CD4-positive, alpha-beta T cell treated with Interleukin-15 for 4 hours (primary cell): ENCODE measurements around the gene RPS2.

Experiments
- DNase-seq: peaks from one replicate; pipeline ENCODE4 v3.0.0-alpha.2; 2020; ENCODE audit warnings: low spot score

RPS2 gene

DNA sequence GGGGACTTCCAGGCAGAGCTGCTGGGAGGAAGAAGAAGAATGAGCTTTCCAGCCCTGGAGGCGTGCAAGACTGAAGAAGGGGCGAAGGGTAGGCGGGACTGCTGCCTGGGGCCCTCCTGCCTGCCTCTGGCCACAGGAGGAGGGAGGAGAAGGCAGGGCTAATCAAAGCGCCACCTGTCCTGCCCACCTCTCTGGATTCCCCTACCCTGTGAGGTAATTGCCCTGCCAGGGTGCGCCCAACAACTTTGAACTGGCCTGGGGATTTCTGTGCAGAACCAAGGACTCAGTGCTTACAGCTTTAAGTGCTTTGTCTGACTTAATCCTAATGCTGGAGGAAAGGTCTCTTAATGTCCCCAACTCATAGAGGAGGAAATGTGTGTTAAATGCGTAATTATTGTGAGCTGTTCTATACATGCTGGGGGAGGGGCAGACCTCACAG is 16.8 kb upstream of the RPS2 start, which contains the start of gene NOXO1:
Gene NOXO1 (minus strand): TSS at position 72 of the 439 bp plus-strand sequence. CDS start 290 bp downstream, outside the sequence.
- DNase-seq: no peak

DNA sequence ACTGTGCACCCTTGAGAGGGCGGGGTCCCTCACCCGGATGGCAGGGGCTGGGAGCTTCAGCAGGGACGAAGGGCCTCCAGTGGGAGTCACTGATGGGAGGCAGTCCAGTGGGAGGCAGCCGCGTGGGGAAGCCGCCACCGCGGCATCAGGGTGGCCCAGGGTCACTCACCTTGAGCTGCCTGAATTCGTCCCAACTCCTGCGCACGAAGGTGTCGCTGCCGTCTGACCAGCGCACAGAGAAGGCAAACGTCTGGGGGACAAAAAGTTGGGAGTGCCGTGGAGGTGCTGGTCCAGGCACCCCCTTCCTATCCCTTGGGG is 16.1 kb upstream of the RPS2 start:
- DNase-seq: no peak

DNA sequence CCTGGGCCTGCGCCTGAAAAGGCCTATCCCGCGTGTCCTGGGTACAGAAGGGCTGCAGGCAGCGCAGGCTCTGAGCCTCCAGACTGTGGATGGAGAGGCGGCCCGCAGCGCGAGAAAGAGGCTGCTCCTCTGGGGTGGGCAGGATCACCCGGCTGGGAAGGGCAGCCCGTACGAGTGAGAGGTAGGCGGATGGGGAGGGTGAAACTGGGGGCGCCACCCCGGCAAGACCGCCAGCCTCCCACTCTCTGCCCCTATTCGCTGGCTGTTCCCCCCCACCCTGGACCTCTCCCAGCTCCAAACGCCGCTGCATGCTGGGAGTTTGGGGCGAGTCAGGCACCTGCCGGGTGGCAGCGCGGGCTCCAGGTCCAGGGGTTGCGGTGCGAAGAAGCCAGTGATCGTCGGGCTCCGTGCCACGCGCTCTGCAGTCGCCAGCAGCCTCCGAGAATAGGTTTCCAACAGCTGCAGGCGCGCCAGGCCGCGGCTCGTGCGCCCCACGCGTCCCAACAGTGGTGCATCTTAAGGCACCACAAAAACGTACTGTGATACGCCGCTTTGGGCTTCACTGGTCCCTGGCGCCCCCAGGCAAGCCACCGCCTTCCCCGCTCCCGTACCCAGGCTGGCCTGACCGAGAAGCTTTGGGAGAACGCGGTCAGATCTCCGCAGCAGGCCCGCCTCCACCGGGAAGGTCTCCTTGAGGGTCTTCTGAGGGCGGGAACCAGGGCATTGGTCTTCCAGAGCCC is 15.6 kb upstream of the RPS2 start:
- DNase-seq: no peak

DNA sequence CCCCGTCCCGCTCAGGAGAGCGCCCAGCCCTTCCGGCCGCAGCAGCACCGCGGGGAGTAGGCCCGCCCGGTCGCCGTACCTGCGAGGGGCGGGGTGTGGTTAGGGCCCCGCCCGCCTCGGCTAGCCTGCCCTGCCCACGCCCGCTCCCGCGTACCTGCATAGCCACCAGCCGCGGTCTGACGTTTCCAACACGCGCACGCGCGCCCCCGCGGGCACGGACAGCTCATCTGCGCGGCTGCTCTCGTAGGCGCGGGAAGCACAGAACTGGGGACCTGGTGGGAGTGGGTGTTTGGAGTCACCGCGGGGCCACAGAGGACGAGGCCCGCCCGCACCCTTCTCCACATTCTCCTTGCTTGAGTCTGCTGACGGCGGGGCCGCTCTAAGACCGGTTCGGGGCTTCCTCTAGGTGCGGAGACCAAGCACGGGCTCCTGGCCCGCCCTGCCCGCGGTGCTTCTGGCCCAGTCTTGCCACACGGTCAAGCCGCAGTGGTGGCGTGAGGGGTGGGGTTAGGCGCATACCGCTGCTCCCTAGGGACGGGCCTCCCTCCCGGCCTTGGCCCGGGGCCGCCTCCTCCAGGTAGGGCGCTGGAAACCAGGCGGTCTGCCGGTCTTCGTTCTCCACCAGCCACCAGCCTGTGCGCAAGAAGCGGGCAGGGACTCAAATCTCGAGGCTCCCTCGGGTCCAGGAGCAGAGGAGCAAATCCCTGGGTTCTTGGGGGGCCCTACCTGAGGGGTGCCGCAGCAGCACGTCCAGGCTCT is 14.8 kb upstream of the RPS2 start:
- no peak for DNase-seq

DNA sequence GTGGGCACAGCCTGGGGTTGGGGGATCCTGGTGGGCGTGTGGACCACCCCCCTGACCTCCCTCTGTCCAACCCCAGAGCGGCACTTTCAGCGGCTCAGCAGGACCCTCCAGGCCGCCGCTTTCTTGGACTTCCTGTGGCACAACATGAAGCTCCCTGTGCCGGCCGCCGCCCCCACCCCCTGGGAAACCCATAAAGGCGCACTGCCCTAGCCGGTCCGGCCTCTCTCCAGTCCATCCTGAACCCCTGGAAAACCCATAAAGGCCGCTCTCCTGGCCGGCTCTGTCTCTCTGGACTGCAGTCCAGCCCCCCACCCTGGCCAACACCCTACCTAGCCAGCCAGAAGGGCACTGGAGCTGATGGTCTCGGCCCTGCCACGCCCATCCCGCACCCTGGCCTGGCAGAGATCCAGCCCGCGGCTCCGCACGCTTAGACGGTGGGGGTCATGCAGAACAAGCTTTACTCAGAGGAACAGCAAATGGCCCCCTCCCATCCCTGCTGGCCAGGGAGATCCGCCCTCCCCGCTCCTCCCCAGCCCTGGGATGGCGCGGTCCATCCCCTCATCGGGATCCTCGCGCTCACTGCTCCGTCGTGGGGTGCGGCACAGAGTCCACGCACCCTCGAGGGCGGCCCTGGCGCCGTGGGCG is 14.0 kb upstream of the RPS2 start:
- no peak for DNase-seq

DNA sequence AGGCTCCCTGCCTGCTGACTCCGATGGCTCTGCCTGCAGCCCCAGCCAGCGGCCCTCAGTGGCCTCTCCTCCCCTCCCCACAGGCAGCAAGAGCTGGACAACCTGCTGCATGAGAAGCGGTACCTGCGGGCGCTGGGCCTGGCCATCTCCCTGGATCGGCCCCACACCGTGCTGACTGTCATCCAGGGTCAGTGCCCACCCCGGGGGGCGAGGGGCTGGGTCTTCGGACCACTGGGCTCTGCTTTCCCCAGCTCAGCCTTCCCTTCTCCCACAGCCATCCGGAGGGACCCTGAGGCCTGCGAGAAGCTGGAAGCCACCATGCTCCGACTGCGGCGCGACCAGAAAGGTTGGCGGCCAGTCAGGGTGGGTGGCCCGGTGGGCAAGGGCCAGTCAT is 13.2 kb upstream of the RPS2 start:
- DNase-seq: no peak

DNA sequence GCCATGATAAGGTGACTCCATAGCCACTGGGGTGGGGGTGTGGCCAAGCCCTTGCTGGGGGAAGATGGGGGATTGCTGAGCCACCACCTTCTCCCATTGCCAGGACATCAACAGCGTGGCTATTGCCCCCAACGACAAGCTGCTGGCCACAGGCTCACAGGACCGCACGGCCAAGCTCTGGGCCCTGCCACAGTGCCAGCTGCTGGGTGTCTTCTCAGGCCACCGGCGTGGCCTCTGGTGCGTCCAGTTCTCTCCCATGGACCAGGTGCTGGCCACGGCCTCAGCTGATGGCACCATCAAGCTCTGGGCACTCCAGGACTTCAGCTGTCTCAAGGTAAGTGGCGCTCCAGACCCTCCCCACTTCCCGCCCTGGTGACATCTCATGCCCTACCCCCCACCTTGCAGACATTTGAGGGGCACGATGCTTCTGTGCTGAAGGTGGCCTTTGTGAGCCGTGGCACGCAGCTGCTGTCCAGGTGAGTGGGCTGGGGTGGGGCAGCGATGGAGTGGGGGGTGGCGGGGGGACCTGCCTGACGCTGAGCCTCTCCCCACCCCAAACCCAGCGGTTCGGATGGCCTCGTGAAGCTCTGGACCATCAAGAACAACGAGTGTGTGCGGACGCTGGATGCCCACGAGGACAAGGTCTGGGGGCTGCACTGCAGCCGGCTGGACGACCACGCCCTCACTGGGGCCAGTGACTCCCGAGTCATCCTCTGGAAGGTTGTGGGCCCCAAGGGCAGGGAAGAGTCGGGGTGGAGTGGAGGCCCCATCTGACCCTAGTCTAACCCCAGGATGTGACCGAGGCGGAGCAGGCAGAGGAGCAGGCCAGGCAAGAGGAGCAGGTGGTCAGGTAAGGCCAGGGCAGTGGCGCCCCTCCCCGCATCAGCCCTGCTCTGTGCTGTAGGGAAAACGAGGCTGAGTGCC is 12.6 kb upstream of the RPS2 start:
- DNase-seq: no peak

DNA sequence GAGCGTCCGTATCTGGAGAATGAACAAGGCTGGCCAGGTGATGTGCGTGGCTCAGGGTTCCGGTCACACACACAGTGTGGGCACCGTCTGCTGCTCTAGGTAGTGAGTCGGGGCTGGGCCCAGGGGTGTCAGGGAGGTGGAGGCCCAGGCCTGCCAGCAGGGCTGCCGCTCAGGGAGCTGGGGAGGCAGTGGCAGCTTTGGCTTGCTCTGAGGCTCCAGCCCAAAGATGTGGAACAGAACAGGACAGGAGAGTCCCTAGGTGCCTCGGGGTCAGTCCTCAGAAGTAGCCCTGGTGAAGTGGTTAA is 11.5 kb upstream of the RPS2 start:
- no peak for DNase-seq

DNA sequence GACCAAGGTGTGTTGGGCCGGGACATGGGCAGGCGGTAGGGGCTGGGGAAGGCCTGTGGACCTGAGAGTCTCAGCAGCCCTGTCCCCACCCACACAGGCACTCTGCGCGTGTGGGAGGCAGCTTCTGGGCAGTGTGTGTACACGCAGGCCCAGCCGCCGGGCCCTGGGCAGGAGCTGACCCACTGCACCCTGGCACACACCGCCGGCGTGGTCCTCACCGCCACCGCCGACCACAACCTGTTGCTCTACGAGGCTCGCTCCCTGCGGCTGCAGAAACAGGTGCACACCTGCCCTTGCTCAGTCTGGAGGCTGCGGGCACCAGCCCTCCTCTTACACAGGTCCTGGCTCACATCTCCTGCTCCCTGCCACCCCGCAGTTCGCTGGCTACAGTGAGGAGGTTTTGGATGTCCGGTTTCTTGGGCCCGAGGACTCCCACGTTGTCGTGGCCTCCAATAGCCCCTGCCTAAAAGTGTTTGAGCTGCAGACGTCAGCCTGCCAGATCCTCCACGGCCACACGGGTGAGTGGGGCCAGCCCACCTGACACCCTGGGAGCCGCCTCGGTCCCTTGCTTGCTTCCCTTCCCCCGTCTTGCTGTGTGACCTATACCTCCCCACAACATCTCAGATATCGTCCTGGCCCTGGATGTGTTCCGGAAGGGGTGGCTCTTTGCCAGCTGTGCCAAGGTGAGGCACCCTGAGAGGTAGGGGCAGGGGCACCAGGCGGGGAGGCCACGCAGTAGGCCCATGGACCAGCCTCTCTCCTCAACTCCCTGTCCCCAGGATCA is 11.0 kb upstream of the RPS2 start:
- no peak for DNase-seq

DNA sequence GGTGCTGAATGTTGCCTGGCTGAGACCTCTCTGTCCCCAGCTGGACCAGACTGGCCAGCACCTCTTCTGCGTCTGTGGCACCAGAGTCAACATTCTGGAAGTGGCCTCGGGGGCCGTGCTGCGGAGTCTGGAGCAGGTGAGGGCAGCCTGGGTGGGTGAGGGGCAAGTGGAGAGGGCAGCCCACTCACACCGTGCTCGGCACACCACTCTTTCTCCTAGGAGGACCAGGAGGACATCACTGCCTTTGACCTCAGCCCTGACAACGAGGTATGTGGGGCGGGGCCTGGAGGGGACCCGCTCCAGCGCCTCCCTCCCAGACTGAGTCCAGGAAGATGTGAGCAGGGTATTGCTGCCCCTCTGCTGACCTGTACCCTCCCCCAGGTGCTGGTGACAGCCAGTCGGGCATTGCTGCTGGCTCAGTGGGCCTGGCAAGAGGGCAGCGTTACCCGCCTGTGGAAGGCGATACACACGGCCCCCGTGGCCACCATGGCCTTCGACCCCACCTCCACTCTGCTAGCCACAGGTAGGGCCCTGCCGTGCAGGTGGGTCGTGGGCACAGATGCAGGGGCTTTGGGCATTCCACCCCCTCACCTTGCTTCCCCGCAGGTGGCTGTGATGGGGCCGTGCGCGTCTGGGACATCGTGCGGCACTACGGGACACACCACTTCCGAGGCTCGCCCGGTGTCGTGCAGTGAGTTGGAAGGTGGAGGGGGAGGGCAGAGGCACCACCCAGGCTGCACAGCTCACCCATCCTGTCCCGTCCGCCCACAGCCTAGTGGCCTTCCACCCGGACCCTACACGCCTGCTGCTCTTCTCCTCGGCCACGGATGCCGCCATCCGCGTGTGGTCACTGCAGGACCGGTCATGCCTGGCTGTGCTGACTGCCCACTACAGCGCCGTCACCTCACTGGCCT is 9.8 kb upstream of the RPS2 start:
- DNase-seq: no peak

DNA sequence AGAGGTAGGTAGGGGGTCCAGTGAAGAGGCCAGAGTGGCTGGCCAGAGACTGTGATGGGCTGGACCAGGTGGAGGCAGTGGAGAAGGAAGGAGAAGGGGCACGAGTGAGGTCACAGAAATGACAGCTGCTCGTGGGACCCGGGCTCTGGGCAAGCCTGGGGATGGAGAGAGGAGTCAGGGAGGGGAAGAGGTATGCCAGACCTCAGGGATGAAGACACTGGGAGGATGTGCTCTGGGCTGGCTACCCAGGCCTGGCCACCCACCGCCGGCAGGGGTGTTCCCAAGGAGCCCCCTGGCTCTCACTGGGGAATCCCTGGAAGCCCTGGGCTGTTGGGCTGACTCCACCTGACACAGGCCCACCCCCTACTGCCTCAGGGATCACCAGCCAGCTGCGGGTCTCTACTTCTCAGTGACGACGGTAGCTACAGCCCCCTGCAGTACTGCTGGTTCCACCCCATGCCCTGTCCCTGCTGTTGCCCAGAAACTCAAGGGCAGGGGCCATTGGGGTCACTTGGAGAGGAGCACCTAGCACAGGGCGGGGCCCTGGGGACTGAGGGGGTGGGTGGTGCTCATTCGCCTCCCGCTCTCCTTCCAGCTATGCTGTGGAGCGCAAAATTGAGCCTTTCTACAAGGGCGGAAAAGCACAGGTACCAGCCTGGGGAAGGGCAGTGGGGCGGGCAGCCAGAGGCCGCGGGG is 9.0 kb upstream of the RPS2 start:
- DNase-seq: no peak

DNA sequence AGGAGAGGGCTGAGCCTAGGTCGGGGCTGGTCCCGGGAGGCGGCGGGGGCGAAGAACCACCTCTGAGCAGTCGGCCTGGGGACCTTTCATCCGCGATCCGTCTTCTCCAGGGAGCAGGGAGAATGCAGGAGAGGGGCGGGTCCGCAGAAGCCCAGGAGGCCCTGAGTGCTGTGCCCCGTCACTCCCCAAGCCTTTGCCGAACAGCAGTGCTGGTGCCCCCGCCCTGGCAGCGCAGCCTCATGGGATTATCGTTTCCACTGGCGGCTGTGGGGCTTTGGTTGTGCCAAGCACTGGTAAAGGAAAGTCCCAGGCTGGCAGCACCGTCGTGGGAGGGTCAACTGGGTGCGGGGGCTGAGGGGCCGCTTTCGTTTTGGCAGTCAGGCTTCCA is 7.9 kb upstream of the RPS2 start:
- DNase-seq: no peak

DNA sequence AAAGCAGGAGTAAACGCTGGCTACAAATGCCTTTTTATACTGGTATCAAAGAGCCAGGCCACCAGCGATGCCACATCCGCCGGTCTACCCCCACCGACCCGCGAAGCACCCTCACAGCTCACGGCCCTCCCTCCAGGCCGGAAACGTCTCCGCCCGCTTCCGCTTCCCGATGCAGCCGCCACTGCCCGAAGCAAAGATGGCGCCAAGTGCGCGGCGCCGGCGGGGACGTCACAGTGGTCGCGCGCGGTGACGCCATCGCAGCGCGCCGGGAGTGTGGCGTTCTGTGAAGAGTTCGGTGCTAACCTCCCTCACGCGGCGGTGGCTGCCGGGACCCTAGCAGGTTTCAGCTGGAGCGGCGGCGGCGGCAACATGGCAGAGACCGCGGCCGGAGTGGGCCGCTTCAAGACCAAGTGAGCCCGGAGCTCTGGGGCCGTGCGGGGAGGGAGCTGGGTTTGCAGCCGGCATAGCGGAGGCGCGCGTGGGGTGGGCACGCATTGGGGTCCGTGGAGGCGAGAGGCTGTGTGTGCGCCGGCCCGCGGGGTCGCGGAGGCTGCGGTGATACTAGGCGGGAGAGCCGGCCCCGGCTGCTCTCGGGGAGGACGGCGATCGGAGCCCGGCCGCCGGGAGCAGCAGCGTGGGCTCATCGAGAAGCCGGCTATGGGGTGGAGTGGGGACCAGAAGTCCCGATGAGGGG is 7.3 kb upstream of the RPS2 start, which contains the start of gene TBL3:
Gene TBL3 (plus strand): TSS at position 258 of the 694 bp plus-strand sequence. CDS start 112 bp downstream, at position 370.
- DNase-seq: peak; percentile 96

DNA sequence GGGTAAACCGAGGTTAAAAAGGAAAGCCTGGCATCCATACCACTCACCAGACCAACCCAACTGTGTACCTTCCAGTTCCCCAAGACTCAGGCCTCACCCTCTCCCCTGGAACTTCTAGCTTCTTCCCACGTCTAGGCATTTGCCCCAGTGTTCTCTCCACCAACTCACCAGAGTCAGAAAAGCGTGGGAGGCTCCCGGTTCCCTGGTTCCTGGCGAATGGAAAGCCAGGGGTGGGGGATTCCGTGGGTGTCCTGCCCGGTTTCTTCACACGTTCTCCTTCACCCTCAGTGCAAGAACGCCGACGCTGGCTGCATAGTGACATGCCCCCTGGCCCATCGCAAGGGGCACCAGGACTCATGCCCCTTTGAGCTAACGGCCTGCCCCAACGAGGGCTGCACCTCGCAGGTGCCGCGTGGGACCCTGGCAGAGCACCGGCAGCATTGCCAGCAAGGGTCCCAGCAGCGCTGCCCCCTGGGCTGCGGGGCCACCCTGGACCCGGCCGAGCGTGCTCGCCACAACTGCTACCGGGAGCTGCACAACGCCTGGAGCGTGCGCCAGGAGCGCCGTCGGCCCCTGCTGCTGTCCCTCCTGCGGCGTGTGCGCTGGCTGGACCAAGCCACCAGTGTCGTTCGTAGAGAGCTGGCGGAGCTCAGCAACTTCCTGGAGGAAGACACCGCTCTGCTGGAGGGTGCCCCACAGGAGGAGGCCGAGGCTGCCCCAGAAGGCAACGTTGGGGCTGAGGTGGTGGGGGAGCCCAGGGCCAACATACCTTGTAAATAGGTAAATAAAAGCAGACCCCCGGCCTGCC is 3.7 kb upstream of the RPS2 start:
- no peak for DNase-seq

DNA sequence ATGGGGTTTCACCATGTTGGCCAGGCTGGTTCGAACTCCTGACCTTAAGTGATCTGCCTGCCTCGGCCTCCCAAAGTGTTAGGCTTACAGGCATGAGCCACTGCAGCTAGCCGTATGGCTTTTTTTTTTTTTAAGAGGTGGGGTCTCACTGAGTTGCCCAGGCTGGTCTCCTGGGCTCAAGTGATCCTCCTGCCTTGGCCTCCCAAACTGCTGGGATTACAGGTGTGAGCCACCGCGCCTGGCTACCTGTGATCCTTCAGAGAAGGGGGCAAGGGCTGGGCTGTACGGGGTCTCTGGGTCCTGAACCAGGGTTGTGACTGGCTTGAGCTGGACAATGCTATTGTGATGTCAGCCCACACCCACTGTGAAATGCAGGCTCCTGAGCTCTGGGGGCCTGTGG is 1.8 kb upstream of the RPS2 start, which contains the start of gene RNF151:
Gene RNF151 (plus strand): TSS at position 397 of the 400 bp plus-strand sequence. CDS start 26 bp downstream, outside the sequence.
- DNase-seq: no peak

DNA sequence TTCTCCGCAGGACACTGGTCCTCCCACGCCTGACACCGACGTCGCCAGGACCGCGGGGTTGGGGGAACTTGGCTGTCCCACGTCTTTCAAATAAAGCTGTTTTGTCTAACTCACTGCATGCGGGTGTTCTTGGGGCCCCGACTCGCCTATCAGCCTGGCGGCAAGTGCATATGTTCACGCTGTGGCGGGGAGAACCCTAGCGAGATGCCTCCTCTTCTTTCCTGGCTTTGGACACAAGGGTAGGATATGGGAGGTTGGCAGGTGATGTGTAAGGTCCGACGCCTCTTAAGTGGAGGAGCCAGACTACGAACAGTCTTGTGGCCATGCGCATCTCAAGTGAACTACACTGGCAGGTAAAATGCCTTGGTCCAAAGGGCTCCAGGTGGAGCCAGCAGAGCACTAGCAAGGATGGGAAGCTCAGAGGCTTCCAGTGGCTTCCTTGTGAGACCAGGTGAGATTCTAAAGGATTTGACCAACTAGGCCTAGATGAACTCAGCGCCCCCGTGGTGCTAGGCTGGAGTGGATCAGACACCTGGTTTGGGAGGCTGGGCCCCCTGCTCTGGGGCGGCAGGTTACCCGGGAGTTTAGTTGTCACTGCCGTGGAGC is 873 bp upstream of the RPS2 start:
- no peak for DNase-seq

DNA sequence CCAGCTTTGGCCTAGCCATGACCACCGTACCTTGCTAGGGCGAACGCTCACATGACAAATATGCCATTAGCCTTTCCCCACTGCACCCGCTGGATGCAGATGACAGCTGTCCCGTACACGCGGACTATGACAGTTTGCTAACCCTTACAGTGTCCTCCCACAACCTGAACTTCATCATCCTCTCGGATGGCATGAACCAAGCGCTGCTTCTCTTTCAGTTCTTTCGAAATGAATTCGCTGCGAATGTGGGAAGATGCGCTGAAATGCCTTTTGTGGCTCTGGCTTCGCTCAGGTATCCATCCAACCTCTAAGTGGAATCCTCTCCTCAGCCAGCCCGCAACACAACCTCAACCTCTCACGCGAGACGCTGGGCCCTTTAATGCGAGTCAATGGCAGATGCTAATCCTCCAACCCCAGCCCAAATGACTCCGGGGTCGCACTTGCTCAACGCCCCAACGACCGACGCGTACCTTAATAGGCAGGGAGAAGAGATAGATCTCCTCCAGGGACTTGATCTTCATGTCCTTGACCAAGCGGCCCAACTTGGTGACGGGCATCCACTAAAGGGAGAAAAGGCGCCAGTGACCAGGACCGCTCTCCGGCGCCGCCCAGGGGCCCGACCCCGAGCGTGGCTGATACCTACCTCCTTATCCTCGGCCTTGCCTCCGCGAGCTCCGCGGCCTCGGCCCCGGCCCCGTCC is 670 bp downstream of the RPS2 start:
- peak; percentile 36 for DNase-seq
